Measurements from ENCODE around the gene OBSL1.

Gene OBSL1

GRCh38 chr2:219548990-219549389 is 22.3 kb downstream of the OBSL1 start:
- no peak for DNase-seq (ENCODE audit: low spot score)

GRCh38 chr2:219547621-219548020 is 23.7 kb downstream of the OBSL1 start:
- no peak for DNase-seq (ENCODE audit: low spot score)

- DNase-seq (ENCODE audit: low spot score), result no peak
Observed at GRCh38 chr2:219545943-219546352, 25.4 kb downstream of the OBSL1 start.

GRCh38 chr2:219545295-219545942 is 25.9 kb downstream of the OBSL1 start:
- DNase-seq (ENCODE audit: low spot score), result no peak

GRCh38 chr2:219544567-219544966 is 26.8 kb downstream of the OBSL1 start:
- DNase-seq (ENCODE audit: low spot score), result no peak

GRCh38 chr2:219543596-219544358 is 27.6 kb downstream of the OBSL1 start, which contains the start of the genes CHPF and TMEM198:
Gene CHPF (minus strand): TSS chr2:219543809. CDS start chr2:219543538, 271 bp downstream.
Gene TMEM198 (plus strand): TSS chr2:219544028. CDS start chr2:219544728, 700 bp downstream.
- DNase-seq (ENCODE audit: low spot score), result peak; percentile 96

- DNase-seq (ENCODE audit: low spot score), result no peak
Observed at GRCh38 chr2:219542931-219543595, 28.3 kb downstream of the OBSL1 start.

- peak; percentile 85 for DNase-seq (ENCODE audit: low spot score)
Observed at GRCh38 chr2:219541611-219542180, 29.6 kb downstream of the OBSL1 start.

GRCh38 chr2:219540784-219541504 is 30.4 kb downstream of the OBSL1 start:
- no peak for DNase-seq (ENCODE audit: low spot score)

GRCh38 chr2:219539926-219540678 is 31.2 kb downstream of the OBSL1 start:
- no peak for DNase-seq (ENCODE audit: low spot score)

- no peak for DNase-seq (ENCODE audit: low spot score)
Observed at GRCh38 chr2:219538956-219539788, 32.2 kb downstream of the OBSL1 start.

GRCh38 chr2:219538504-219538951 is 32.8 kb downstream of the OBSL1 start:
- DNase-seq (ENCODE audit: low spot score), result no peak

GRCh38 chr2:219537657-219538488 is 33.5 kb downstream of the OBSL1 start:
- no peak for DNase-seq (ENCODE audit: low spot score)

- no peak for DNase-seq (ENCODE audit: low spot score)
Observed at GRCh38 chr2:219536967-219537366, 34.4 kb downstream of the OBSL1 start.

- no peak for DNase-seq (ENCODE audit: low spot score)
Observed at GRCh38 chr2:219536425-219536824, 34.9 kb downstream of the OBSL1 start.

GRCh38 chr2:219533930-219534661 is 37.2 kb downstream of the OBSL1 start:
- no peak for DNase-seq (ENCODE audit: low spot score)

- no peak for DNase-seq (ENCODE audit: low spot score)
Observed at GRCh38 chr2:219532378-219532649, 39.0 kb downstream of the OBSL1 start.

- DNase-seq (ENCODE audit: low spot score), result no peak
Observed at GRCh38 chr2:219531639-219532377, 39.5 kb downstream of the OBSL1 start.

All from CD4-positive, alpha-beta T cell treated with Interleukin-6 at 100 ng/mL for 8 hours (primary cell).